ENCODE results near the gene SLC25A47. TPM values are rescaled to one million over a fixed set of nuclear protein-coding genes. Genes with fewer than 3 reads are reported as not detected.

Gene SLC25A47
- total RNA-seq, 1 experiment from 2014 or later: not detected

DNA sequence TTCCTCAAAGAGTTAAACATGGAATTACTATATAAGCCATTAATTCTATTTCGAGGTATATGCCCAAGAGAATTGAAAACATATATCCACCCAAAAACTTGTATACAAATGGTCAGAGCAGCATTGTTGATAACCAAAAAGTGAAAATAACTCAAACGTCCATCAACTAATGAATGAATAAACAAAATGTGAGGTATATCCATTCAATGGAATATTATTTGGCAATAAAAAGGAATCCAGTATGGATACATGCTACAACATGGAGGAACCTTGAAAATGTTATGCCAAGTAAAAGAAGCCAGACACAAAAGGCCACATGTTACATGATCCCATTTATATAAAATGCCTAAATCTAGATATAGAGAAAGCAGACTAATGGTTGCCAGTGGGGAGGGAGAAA, 36.0 kb downstream of the SLC25A47 start:
- ChIA-PET POLR2A (no interaction called here), CTCF (no interaction called here)
- H3K4me1 Mint-ChIP-seq: no peaks in the 10 kb centered on the region
- no peak for ATAC-seq
- TF ChIP-seq RELA (CRISPR knock-in tag; IDR thresholded peaks at IDR 0.05; ENCODE audit: borderline replicate concordance) (no peak), ZNF138 (CRISPR knock-in tag; conservative IDR thresholded peaks at IDR 0.05) (no peak), NFYB (CRISPR knock-in tag; conservative IDR thresholded peaks at IDR 0.05; ENCODE audit: low read depth) (no peak), NFE2L1 (CRISPR knock-in tag; IDR thresholded peaks at IDR 0.05) (no peak), ZNF219 (CRISPR knock-in tag; IDR thresholded peaks at IDR 0.05; ENCODE audit: borderline replicate concordance) (no peak)
- TF ChIP-seq, protein P1, sequence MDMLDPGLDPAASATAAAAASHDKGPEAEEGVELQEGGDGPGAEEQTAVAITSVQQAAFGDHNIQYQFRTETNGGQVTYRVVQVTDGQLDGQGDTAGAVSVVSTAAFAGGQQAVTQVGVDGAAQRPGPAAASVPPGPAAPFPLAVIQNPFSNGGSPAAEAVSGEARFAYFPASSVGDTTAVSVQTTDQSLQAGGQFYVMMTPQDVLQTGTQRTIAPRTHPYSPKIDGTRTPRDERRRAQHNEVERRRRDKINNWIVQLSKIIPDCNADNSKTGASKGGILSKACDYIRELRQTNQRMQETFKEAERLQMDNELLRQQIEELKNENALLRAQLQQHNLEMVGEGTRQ (CRISPR knock-in tag; IDR thresholded peaks at IDR 0.05): no peak
- TF ChIP-seq, protein P2, sequence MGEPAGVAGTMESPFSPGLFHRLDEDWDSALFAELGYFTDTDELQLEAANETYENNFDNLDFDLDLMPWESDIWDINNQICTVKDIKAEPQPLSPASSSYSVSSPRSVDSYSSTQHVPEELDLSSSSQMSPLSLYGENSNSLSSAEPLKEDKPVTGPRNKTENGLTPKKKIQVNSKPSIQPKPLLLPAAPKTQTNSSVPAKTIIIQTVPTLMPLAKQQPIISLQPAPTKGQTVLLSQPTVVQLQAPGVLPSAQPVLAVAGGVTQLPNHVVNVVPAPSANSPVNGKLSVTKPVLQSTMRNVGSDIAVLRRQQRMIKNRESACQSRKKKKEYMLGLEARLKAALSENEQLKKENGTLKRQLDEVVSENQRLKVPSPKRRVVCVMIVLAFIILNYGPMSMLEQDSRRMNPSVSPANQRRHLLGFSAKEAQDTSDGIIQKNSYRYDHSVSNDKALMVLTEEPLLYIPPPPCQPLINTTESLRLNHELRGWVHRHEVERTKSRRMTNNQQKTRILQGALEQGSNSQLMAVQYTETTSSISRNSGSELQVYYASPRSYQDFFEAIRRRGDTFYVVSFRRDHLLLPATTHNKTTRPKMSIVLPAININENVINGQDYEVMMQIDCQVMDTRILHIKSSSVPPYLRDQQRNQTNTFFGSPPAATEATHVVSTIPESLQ (CRISPR knock-in tag; IDR thresholded peaks at IDR 0.05): no peak
- TF ChIP-seq, protein P3, sequence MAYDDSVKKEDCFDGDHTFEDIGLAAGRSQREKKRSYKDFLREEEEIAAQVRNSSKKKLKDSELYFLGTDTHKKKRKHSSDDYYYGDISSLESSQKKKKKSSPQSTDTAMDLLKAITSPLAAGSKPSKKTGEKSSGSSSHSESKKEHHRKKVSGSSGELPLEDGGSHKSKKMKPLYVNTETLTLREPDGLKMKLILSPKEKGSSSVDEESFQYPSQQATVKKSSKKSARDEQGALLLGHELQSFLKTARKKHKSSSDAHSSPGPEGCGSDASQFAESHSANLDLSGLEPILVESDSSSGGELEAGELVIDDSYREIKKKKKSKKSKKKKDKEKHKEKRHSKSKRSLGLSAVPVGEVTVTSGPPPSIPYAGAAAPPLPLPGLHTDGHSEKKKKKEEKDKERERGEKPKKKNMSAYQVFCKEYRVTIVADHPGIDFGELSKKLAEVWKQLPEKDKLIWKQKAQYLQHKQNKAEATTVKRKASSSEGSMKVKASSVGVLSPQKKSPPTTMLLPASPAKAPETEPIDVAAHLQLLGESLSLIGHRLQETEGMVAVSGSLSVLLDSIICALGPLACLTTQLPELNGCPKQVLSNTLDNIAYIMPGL (CRISPR knock-in tag; IDR thresholded peaks at IDR 0.05): no peak
- peaks cover 9% of the 10 kb centered on the region for H3K9me3 Mint-ChIP-seq
- no peak overlapping the region for H3K4me3 Mint-ChIP-seq
- peaks cover 51% of the 10 kb centered on the region for H3K36me3 Mint-ChIP-seq
- DNase-seq (ENCODE audit: low spot score): no peak
- H3K27me3 Mint-ChIP-seq (ENCODE audit: low read depth): no peaks in the 10 kb centered on the region
- H3K27ac Mint-ChIP-seq: no peak overlapping the region

DNA sequence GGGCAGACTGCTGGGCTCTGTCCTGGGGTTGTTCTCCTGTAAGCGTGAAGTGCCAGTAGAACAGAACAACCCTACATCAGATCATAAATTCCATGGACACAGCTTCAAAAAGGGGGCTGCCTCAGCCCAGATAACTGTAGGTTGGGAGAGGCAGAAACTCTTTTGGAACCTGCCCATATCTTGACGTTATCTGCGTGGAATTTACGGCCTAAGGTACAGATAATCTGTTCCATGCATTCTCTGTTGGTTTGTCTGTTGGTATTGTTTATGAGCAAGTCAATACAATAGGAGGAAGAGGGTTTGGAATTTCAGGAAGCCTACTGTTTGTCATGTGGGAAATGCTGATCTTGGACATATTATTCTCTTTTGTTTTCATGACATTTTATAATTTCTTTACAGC, 36.7 kb downstream of the SLC25A47 start:
- Mint-ChIP-seq H3K27me3 (ENCODE audit: low read depth) (no peaks in the 10 kb centered on the region), H3K27ac (no peak overlapping the region), H3K36me3 (peaks cover 52% of the 10 kb centered on the region), H3K4me1 (no peaks in the 10 kb centered on the region), H3K4me3 (no peak overlapping the region), H3K9me3 (peaks cover 9% of the 10 kb centered on the region)
- ChIA-PET POLR2A (no interaction called here), CTCF (no interaction called here)
- ATAC-seq (no peak), DNase-seq (ENCODE audit: low spot score) (no peak)
- no peak for TF ChIP-seq IRF2 (CRISPR knock-in tag; IDR thresholded peaks at IDR 0.05; ENCODE audit: borderline replicate concordance, low read depth)
- TF ChIP-seq, protein P4, sequence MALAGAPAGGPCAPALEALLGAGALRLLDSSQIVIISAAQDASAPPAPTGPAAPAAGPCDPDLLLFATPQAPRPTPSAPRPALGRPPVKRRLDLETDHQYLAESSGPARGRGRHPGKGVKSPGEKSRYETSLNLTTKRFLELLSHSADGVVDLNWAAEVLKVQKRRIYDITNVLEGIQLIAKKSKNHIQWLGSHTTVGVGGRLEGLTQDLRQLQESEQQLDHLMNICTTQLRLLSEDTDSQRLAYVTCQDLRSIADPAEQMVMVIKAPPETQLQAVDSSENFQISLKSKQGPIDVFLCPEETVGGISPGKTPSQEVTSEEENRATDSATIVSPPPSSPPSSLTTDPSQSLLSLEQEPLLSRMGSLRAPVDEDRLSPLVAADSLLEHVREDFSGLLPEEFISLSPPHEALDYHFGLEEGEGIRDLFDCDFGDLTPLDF (CRISPR knock-in tag; IDR thresholded peaks at IDR 0.05): no peak
- TF ChIP-seq, protein P5, sequence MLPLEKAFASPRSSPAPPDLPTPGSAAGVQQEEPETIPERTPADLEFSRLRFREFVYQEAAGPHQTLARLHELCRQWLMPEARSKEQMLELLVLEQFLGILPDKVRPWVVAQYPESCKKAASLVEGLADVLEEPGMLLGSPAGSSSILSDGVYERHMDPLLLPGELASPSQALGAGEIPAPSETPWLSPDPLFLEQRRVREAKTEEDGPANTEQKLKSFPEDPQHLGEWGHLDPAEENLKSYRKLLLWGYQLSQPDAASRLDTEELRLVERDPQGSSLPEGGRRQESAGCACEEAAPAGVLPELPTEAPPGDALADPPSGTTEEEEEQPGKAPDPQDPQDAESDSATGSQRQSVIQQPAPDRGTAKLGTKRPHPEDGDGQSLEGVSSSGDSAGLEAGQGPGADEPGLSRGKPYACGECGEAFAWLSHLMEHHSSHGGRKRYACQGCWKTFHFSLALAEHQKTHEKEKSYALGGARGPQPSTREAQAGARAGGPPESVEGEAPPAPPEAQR (CRISPR knock-in tag; IDR thresholded peaks at IDR 0.05): no peak
- TF ChIP-seq SOX15 (CRISPR knock-in tag; IDR thresholded peaks at IDR 0.05): no peak
- TF ChIP-seq ETV6 (CRISPR knock-in tag; IDR thresholded peaks at IDR 0.05): no peak

DNA sequence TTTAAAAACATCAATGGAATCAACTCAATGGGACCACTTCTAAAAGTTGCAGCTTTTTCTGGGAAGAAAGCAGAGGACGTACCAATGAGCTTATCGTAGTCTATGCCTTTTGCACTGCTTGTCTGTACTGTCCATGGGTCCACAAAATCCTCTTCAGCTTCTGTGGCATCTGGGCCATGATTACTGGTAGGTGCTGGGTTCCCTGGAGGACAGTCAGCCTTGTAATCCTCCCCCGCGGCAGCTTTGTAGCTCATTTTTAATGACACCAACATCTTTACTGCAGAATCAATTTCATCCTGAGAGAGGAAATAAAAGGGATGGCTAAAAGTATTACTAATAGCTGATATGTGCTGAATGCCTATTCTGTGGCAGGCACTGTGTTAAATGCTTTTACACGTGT, 38.5 kb downstream of the SLC25A47 start:
- Mint-ChIP-seq H3K27ac (no peak overlapping the region), H3K4me1 (no peaks in the 10 kb centered on the region), H3K27me3 (ENCODE audit: low read depth) (no peaks in the 10 kb centered on the region), H3K36me3 (peaks cover 61% of the 10 kb centered on the region), H3K4me3 (no peak overlapping the region), H3K9me3 (peaks cover 9% of the 10 kb centered on the region)
- POLR2A ChIA-PET: interaction anchor here (0.6 kb wide), 1 partner anchor 21 kb away, joined by 3 read pairs; no protein-coding TSS in a partner anchor
- DNase-seq (ENCODE audit: low spot score) (no peak), ATAC-seq (no peak)
- CTCF ChIA-PET: interaction anchor here (0.8 to 2.5 kb wide), 2 partner anchors 16 to 78 kb away, joined by 3 to 7 read pairs; no protein-coding TSS in a partner anchor
- TF ChIP-seq JAZF1 (CRISPR knock-in tag; IDR thresholded peaks at IDR 0.05) (no peak), GRHL2 (CRISPR knock-in tag; IDR thresholded peaks at IDR 0.05; ENCODE audit: insufficient replicate concordance, severe bottlenecking) (no peak), NFE2L1 (CRISPR knock-in tag; IDR thresholded peaks at IDR 0.05) (no peak), RELA (CRISPR knock-in tag; IDR thresholded peaks at IDR 0.05; ENCODE audit: borderline replicate concordance) (no peak)
- TF ChIP-seq, protein P3 (CRISPR knock-in tag; IDR thresholded peaks at IDR 0.05): no peak
- TF ChIP-seq, protein P2 (CRISPR knock-in tag; IDR thresholded peaks at IDR 0.05): no peak
- TF ChIP-seq, protein P6, sequence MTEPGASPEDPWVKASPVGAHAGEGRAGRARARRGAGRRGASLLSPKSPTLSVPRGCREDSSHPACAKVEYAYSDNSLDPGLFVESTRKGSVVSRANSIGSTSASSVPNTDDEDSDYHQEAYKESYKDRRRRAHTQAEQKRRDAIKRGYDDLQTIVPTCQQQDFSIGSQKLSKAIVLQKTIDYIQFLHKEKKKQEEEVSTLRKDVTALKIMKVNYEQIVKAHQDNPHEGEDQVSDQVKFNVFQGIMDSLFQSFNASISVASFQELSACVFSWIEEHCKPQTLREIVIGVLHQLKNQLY (CRISPR knock-in tag; IDR thresholded peaks at IDR 0.05): no peak
- TF ChIP-seq, protein P7, sequence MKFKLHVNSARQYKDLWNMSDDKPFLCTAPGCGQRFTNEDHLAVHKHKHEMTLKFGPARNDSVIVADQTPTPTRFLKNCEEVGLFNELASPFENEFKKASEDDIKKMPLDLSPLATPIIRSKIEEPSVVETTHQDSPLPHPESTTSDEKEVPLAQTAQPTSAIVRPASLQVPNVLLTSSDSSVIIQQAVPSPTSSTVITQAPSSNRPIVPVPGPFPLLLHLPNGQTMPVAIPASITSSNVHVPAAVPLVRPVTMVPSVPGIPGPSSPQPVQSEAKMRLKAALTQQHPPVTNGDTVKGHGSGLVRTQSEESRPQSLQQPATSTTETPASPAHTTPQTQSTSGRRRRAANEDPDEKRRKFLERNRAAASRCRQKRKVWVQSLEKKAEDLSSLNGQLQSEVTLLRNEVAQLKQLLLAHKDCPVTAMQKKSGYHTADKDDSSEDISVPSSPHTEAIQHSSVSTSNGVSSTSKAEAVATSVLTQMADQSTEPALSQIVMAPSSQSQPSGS (CRISPR knock-in tag; IDR thresholded peaks at IDR 0.05; ENCODE audit: borderline replicate concordance, low read depth): no peak
